Gastroesophageal sphincter (tissue), 3 donors: ENCODE measurements around the gene HSFX1.
"Not testable (repeated sequence)": the region's sequence is repeated elsewhere in the genome, so short reads cannot be mapped to it uniquely, and the experiment has no call there.

ENCODE experiments used
- CTCF ChIP-seq, 4 experiments: fragments of 200-600 bp in 2 of 4; fragments of 450-650 bp in 2 of 4; sonication (generic) in 1 of 4; IDR thresholded peaks; one replicate each; pipeline ENCODE4 v1.5.1; 2017 to 2019; ENCODE audit warnings: antibody characterized with exemption in 4 of 4, mild to moderate bottlenecking in 2 of 4, moderate library complexity in 2 of 4
- POLR2AphosphoS5 ChIP-seq: sonication (generic); formaldehyde crosslinking; IDR thresholded peaks from one replicate; pipeline ENCODE4 v1.6.1; 2017; ENCODE audit warnings: antibody characterized with exemption

GRCh38 chrX:149727308-149727707 lies 46.6 kb upstream of the HSFX1 start:
- TF ChIP-seq CTCF (IDR thresholded peaks at IDR 0.05); POLR2AphosphoS5: not testable (repeated sequence)
